H9 (cell line): ENCODE measurements around the gene DUSP7. TPM values are rescaled to one million over a fixed set of nuclear protein-coding genes. Genes with fewer than 3 reads are reported as not detected.

Source experiments
- DNase-seq: peaks from one replicate; pipeline ENCODE4 v3.0.0-alpha.2; 2017
- H2AFZ ChIP-seq: one replicate; pipeline ENCODE4 v1.6.1; 2013; ENCODE audit warnings: mild to moderate bottlenecking, low read length, control low read depth, moderate library complexity
- H2AK5ac ChIP-seq: 2 replicates; pipeline ENCODE4 v1.6.1; 2013; ENCODE audit warnings: low read length, control low read depth, mixed read lengths; ENCODE audit not compliant: insufficient read length
- H2BK120ac ChIP-seq: one replicate; pipeline ENCODE4 v1.6.1; 2013; ENCODE audit warnings: low read depth, mild to moderate bottlenecking, low read length, control low read depth, inconsistent platforms; ENCODE audit not compliant: poor library complexity, severe bottlenecking
- H2BK12ac ChIP-seq: 2 replicates; pipeline ENCODE4 v1.6.1; 2013; ENCODE audit warnings: low read length, control low read depth, mixed read lengths, low read depth; ENCODE audit not compliant: insufficient read length
- H2BK15ac ChIP-seq: 2 replicates; pipeline ENCODE4 v1.6.1; 2013; ENCODE audit warnings: low read depth, low read length, control low read depth
- H2BK20ac ChIP-seq: one replicate; pipeline ENCODE4 v1.6.1; 2013; ENCODE audit warnings: low read depth, mild to moderate bottlenecking, low read length, control low read depth, inconsistent platforms; ENCODE audit not compliant: poor library complexity, severe bottlenecking
- H2BK5ac ChIP-seq: 2 replicates; pipeline ENCODE4 v1.6.1; 2013; ENCODE audit warnings: low read length, control low read depth, mixed read lengths; ENCODE audit not compliant: insufficient read length
- H3K14ac ChIP-seq: 2 replicates; pipeline ENCODE4 v1.6.1; 2013; ENCODE audit warnings: low read length, control low read depth; ENCODE audit not compliant: insufficient read depth
- H3K18ac ChIP-seq: 2 replicates; pipeline ENCODE4 v1.6.1; 2013; ENCODE audit warnings: low read depth, mild to moderate bottlenecking, mixed read lengths, low read length, control low read depth; ENCODE audit not compliant: insufficient read length
- H3K23ac ChIP-seq: 2 replicates; pipeline ENCODE4 v1.6.1; 2013; ENCODE audit warnings: low read length, control low read depth, mixed read lengths, low read depth; ENCODE audit not compliant: insufficient read length
- H3K23me2 ChIP-seq: 2 replicates; pipeline ENCODE4 v1.6.1; 2013; ENCODE audit warnings: low read depth, mild to moderate bottlenecking, mixed read lengths, low read length, control low read depth; ENCODE audit not compliant: insufficient read length, poor library complexity, severe bottlenecking
- H3K27ac ChIP-seq: 2 replicates; pipeline ENCODE4 v1.5.1; 2013; ENCODE audit warnings: low read length, control low read depth, mixed read lengths, low read depth; ENCODE audit not compliant: insufficient read length
- H3K27me3 ChIP-seq: 2 replicates; pipeline ENCODE4 v1.6.1; 2013; ENCODE audit warnings: low read length, control low read depth, inconsistent platforms; ENCODE audit not compliant: insufficient read depth
- H3K4ac ChIP-seq: 2 replicates; pipeline ENCODE4 v1.6.1; 2013; ENCODE audit warnings: low read depth, mild to moderate bottlenecking, control low read depth, inconsistent platforms, low read length, moderate library complexity
- H3K4me1 ChIP-seq: 2 replicates; pipeline ENCODE4 v1.6.1; 2013; ENCODE audit warnings: low read length, control low read depth, inconsistent platforms; ENCODE audit not compliant: insufficient read depth
- H3K4me2 ChIP-seq: 2 replicates; pipeline ENCODE4 v1.6.1; 2013; ENCODE audit warnings: low read length, control low read depth, mixed read lengths; ENCODE audit not compliant: insufficient read length, insufficient read depth
- H3K56ac ChIP-seq: 2 replicates; pipeline ENCODE4 v1.6.1; 2013; ENCODE audit warnings: low read depth, mild to moderate bottlenecking, mixed read lengths, low read length, control low read depth; ENCODE audit not compliant: insufficient read length
- H3K79me1 ChIP-seq: 2 replicates; pipeline ENCODE4 v1.6.1; 2013; ENCODE audit warnings: low read depth, mild to moderate bottlenecking, moderate library complexity, low read length, control low read depth, inconsistent platforms; ENCODE audit not compliant: insufficient read depth, poor library complexity, severe bottlenecking
- H3K79me2 ChIP-seq: 2 replicates; pipeline ENCODE4 v1.6.1; 2013; ENCODE audit warnings: low read length, control low read depth, inconsistent platforms; ENCODE audit not compliant: insufficient read depth
- H3K9ac ChIP-seq: 2 replicates; pipeline ENCODE4 v1.6.1; 2013; ENCODE audit warnings: low read length, control low read depth, mixed read lengths; ENCODE audit not compliant: insufficient read length; ENCODE audit errors: extremely low read depth
- H3K9me3 ChIP-seq: one replicate; pipeline ENCODE4 v1.6.1; 2013; ENCODE audit warnings: low read depth, low read length, inconsistent platforms; ENCODE audit not compliant: control insufficient read depth
- H3T11ph ChIP-seq: one replicate; pipeline ENCODE4 v1.6.1; 2013; ENCODE audit warnings: mild to moderate bottlenecking, low read length, control low read depth, inconsistent platforms
- H4K20me1 ChIP-seq: one replicate; pipeline ENCODE4 v1.6.1; 2013; ENCODE audit not compliant: control insufficient read depth, insufficient read length, insufficient read depth
- H4K5ac ChIP-seq: 2 replicates; pipeline ENCODE4 v1.6.1; 2013; ENCODE audit warnings: low read depth, mild to moderate bottlenecking, mixed read lengths, low read length, control low read depth; ENCODE audit not compliant: insufficient read length
- H4K8ac ChIP-seq: replicated peaks from 2 replicates; pipeline ENCODE4 v1.6.1; 2013; ENCODE audit warnings: low read length, control low read depth, mixed read lengths, low read depth; ENCODE audit not compliant: insufficient read length
- H4K91ac ChIP-seq: 2 replicates; pipeline ENCODE4 v1.6.1; 2013; ENCODE audit warnings: low read depth, mild to moderate bottlenecking, moderate library complexity, mixed read lengths, low read length, control low read depth; ENCODE audit not compliant: insufficient read length
- H3K27ac Mint-ChIP-seq, 3 experiments: 2 replicates in 2 of 3; 3 replicates in 1 of 3; pipeline ENCODE4 v1.8.0; 2020 to 2021; ENCODE audit warnings: mixed read lengths in 3 of 3, mild to moderate bottlenecking in 1 of 3, moderate library complexity in 1 of 3
- H3K27me3 Mint-ChIP-seq: 2 replicates; pipeline ENCODE4 v1.8.0; 2021; ENCODE audit warnings: low read depth, mild to moderate bottlenecking, moderate library complexity, mixed read lengths
- H3K36me3 Mint-ChIP-seq, 3 experiments: 2 replicates in 2 of 3; 3 replicates in 1 of 3; pipeline ENCODE4 v1.8.0; 2020 to 2021; ENCODE audit warnings: low read depth in 3 of 3, mixed read lengths in 3 of 3; ENCODE audit not compliant: insufficient read depth in 1 of 3
- H3K4me1 Mint-ChIP-seq, 2 experiments: 2 replicates each; pipeline ENCODE4 v1.8.0; 2020; ENCODE audit warnings: mixed read lengths in 2 of 2
- H3K4me3 Mint-ChIP-seq, 2 experiments: 2 replicates in 1 of 2; 3 replicates in 1 of 2; pipeline ENCODE4 v1.8.0; 2020 to 2021; ENCODE audit warnings: mild to moderate bottlenecking in 2 of 2, mixed read lengths in 2 of 2, moderate library complexity in 1 of 2
- H3K9me3 Mint-ChIP-seq, 2 experiments: 2 replicates in 1 of 2; 3 replicates in 1 of 2; pipeline ENCODE4 v1.8.0; 2020; ENCODE audit warnings: mild to moderate bottlenecking in 2 of 2, mixed read lengths in 2 of 2, moderate library complexity in 1 of 2
- CTCF ChIP-seq: fragments of 200-600 bp; sonication (generic); conservative IDR thresholded peaks from 3 replicates; pipeline ENCODE4 v1.8.0; 2021; ENCODE audit warnings: antibody characterized with exemption, mild to moderate bottlenecking
- WGBS: extraction: QIAGEN DNeasy Blood & Tissue Kit; methylation state at CpG from one replicate; pipeline ENCODE4 v1.1.7; 2013; ENCODE audit warnings: missing lambda C conversion rate, low lambda C conversion rate, mixed read lengths; ENCODE audit not compliant: insufficient read length; ENCODE audit errors: extremely low coverage; 5-methylcytosine and 5-hydroxymethylcytosine counted together
- total RNA-seq: library from RNA; stranded (reverse); gene quantifications from 2 replicates; pipeline ENCODE4 v1.2.1, GENCODE V29; 2021

The DUSP7 gene
- total RNA-seq, 1 experiment from 2014 or later: 24.0 TPM

- Histone ChIP-seq H3K14ac (no peak overlapping the region), H3T11ph (no peak overlapping the region), H3K27me3 (no peaks in the 10 kb centered on the region), H3K9ac (no peak overlapping the region), H3K23ac (no peak overlapping the region), H4K5ac (no peak overlapping the region), H3K79me1 (no peaks in the 10 kb centered on the region), H2BK20ac (no peak overlapping the region), H2BK15ac (no peak overlapping the region), H2BK12ac (no peak overlapping the region), H3K18ac (no peak overlapping the region), H3K4me2 (no peak overlapping the region), H2AFZ (no peak overlapping the region), H3K23me2 (no peaks in the 10 kb centered on the region), H4K8ac (no peak overlapping the region), H3K4me1 (no peaks in the 10 kb centered on the region), H2BK5ac (no peak overlapping the region), H3K79me2 (no peaks in the 10 kb centered on the region), H3K4ac (no peak overlapping the region), H2AK5ac (no peak overlapping the region), H3K9me3 (no peaks in the 10 kb centered on the region), H4K91ac (no peak overlapping the region), H2BK120ac (no peak overlapping the region), H3K27ac (no peak overlapping the region), H4K20me1 (no peaks in the 10 kb centered on the region), H3K56ac (no peak overlapping the region)
- no peak for TF ChIP-seq CTCF
- H3K27me3 Mint-ChIP-seq: peaks cover 8% of the 10 kb centered on the region
- no peak overlapping the region for H3K4me3 Mint-ChIP-seq
- WGBS: no CpG with 5 or more reads among the region's 5 CpGs
- H3K4me1 Mint-ChIP-seq: peaks cover 2 to 5% of the 10 kb centered on the region in 2 experiments; a peak in 1 of 4 replicates
- DNase-seq: no peak
- peaks cover 0 to 7% (median 7%) of the 10 kb centered on the region in 3 experiments; a peak in 5 of 7 replicates for H3K36me3 Mint-ChIP-seq
- H3K27ac Mint-ChIP-seq: no peak overlapping the region; a peak in 1 of 7 replicates
- H3K9me3 Mint-ChIP-seq: no peaks in the 10 kb centered on the region
Observed at GRCh38 chr3:52069135-52069534, 12.8 kb upstream of the DUSP7 start.
